Ishikawa (cell line): ENCODE results near the gene PCYT1A.

ENCODE experiments used
- NFIC ChIP-seq: IDR thresholded peaks from 2 replicates; pipeline ENCODE4 v1.6.1; 2012
- TAF1 ChIP-seq: IDR thresholded peaks from 2 replicates; pipeline ENCODE4 v1.6.1; 2012; ENCODE audit warnings: low read depth, mild to moderate bottlenecking
- TEAD4 ChIP-seq: IDR thresholded peaks from 2 replicates; pipeline ENCODE4 v1.6.1; 2012
- ZBTB7A ChIP-seq: IDR thresholded peaks from 2 replicates; pipeline ENCODE4 v1.6.1; 2012; ENCODE audit warnings: low read depth

DNA sequence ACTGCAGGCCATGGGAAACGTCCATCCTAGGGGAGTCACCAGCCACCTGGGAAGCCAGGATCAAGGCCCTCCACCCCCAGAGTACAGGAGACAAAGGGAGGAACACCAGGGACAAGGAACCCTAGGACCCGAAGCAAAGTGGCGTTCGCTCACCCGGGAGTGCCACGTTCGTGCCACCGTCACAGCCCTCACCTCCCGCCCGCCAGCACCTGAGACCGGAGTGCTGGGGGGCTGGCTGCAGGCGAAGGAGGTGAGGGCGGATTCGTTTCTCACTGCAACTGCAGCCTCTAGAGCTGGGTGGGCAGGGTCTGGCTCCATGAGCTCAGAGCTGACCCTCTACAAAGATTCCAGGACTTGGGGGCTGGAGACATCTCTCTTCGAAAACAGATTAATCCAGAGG is 102.6 kb downstream of the PCYT1A start:
- TF ChIP-seq TAF1 (no peak), ZBTB7A (no peak), TEAD4 (no peak), NFIC (no peak)
